HepG2 (cell line): ENCODE data around the gene CASZ1. TPM values are rescaled to one million over a fixed set of nuclear protein-coding genes. Genes with fewer than 3 reads are reported as not detected.

Source experiments
- FUBP1 ChIP-seq: sonication (generic); formaldehyde crosslinking; IDR thresholded peaks from 2 replicates; pipeline ENCODE4 v1.5.1; 2020; ENCODE audit warnings: missing genetic modification reagents, mild to moderate bottlenecking, borderline replicate concordance
- GABPA ChIP-seq, 2 experiments: IDR thresholded peaks; 2 replicates each; pipeline ENCODE4 v1.6.1; 2011 to 2016; ENCODE audit warnings: low read depth in 2 of 2, low read length in 1 of 2, missing biosample characterization in 1 of 2, missing genetic modification characterization in 1 of 2
- GMEB2 ChIP-seq: IDR thresholded peaks from 2 replicates; pipeline ENCODE4 v1.6.1; 2016; ENCODE audit warnings: missing biosample characterization, missing genetic modification reagents, low read depth
- GPN1 ChIP-seq: sonication (generic); formaldehyde crosslinking; IDR thresholded peaks from 2 replicates; pipeline ENCODE4 v1.5.1; 2020; ENCODE audit warnings: missing genetic modification reagents, borderline replicate concordance
- HNF4A ChIP-seq: sonication (generic); formaldehyde crosslinking; IDR thresholded peaks from 2 replicates; pipeline ENCODE4 v1.4.0; 2020; ENCODE audit warnings: missing genetic modification reagents
- NONO ChIP-seq, 2 experiments: fragments of 450-650 bp in 1 of 2; sonication (generic) in 1 of 2; formaldehyde crosslinking in 1 of 2; IDR thresholded peaks in 1 of 2; conservative IDR thresholded peaks in 1 of 2; 2 replicates each; pipeline versions ENCODE4 v1.6.1 to v1.8.0; 2017 to 2022; ENCODE audit warnings: mild to moderate bottlenecking in 1 of 2, missing genetic modification reagents in 1 of 2, moderate library complexity in 1 of 2
- SMYD3 ChIP-seq: sonication (generic); formaldehyde crosslinking; IDR thresholded peaks from 2 replicates; pipeline ENCODE4 v1.8.1; 2023; ENCODE audit warnings: mild to moderate bottlenecking, missing genetic modification reagents
- TERF1 ChIP-seq: sonication (generic); formaldehyde crosslinking; IDR thresholded peaks from 2 replicates; pipeline ENCODE4 v1.8.0; 2022; ENCODE audit warnings: mild to moderate bottlenecking, missing genetic modification reagents, moderate library complexity
- ZNF18 ChIP-seq: sonication (generic); formaldehyde crosslinking; IDR thresholded peaks from 2 replicates; pipeline ENCODE4 v1.8.0; 2022; ENCODE audit warnings: mild to moderate bottlenecking, missing genetic modification reagents; ENCODE audit not compliant: insufficient replicate concordance
- ZNF281 ChIP-seq: sonication (generic); formaldehyde crosslinking; IDR thresholded peaks from 2 replicates; pipeline ENCODE4 v1.4.0; 2020; ENCODE audit warnings: missing genetic modification reagents, borderline replicate concordance
- ZNF503 ChIP-seq: sonication (generic); formaldehyde crosslinking; IDR thresholded peaks from 2 replicates; pipeline ENCODE4 v1.4.0; 2020; ENCODE audit warnings: missing genetic modification reagents
- ZNF546 ChIP-seq: sonication (generic); formaldehyde crosslinking; conservative IDR thresholded peaks from 2 replicates; pipeline ENCODE4 v1.8.1; 2023; ENCODE audit warnings: mild to moderate bottlenecking, missing genetic modification reagents
- polyA plus RNA-seq, 8 experiments: library from polyadenylated mRNA; depleted of rRNA in 3 of 8; stranded (reverse) in 7 of 8; unstranded in 1 of 8; fragments of >200 nt; fragmentation: Illumina TruSeq in 4 of 8; extraction: Trizol in 4 of 8; gene quantifications; 2 replicates each; pipeline versions ENCODE4 v1.2.1 to v1.2.3, GENCODE V29; 2011 to 2016; ENCODE audit warnings: low read depth in 4 of 8, missing spikeins in 1 of 8, mixed read lengths in 1 of 8; ENCODE audit not compliant: insufficient read depth in 1 of 8
- total RNA-seq, 5 experiments: library from RNA; depleted of rRNA; stranded (reverse); fragments of >200 nt; fragmentation: Illumina TruSeq; extraction: Trizol; gene quantifications; 2 replicates each; pipeline ENCODE4 v1.2.3, GENCODE V29; 2016; ENCODE audit warnings: low read depth in 1 of 5

The CASZ1 gene
- total and polyA plus RNA-seq, 2 of the 13 experiments (the other 11 are each of a cell fraction or from before 2014, with no cell fraction given): 1.9 to 3.7 TPM

- TF ChIP-seq FUBP1 (CRISPR knock-in tag) (no peak), GABPA (IDR thresholded peaks at IDR 0.05; ENCODE audit: low read depth, low read length) (no peak), GABPA (CRISPR knock-in tag; IDR thresholded peaks at IDR 0.05; ENCODE audit: low read depth) (0 out of 2 replicates have a peak, but pooled peaks have one; percentile 20), ZNF281 (CRISPR knock-in tag) (peak; percentile 95), HNF4A (CRISPR knock-in tag) (peak; percentile 34), GPN1 (CRISPR knock-in tag) (no peak), NONO (IDR thresholded peaks at IDR 0.05) (no peak), NONO (CRISPR knock-in tag; conservative IDR thresholded peaks at IDR 0.05) (0 out of 2 replicates have a peak, but pooled peaks have one; percentile 52), ZNF503 (no peak), ZNF18 (no peak), SMYD3 (CRISPR knock-in tag) (0 out of 2 replicates have a peak, but pooled peaks have one; percentile 77), TERF1 (no peak), GMEB2 (CRISPR knock-in tag) (no peak), ZNF546 (0 out of 2 replicates have a peak, but pooled peaks have one; percentile 41)
These were observed 109.9 kb downstream of the CASZ1 start (continued) for GRCh38 chr1:10686404-10687040.
